ENCODE results near the gene RAB3C. TPM values are rescaled to one million over a fixed set of nuclear protein-coding genes. Genes with fewer than 3 reads are reported as not detected.

Gene RAB3C
- total RNA-seq, 1 donor from 2014 or later: 0.59 TPM

DNA sequence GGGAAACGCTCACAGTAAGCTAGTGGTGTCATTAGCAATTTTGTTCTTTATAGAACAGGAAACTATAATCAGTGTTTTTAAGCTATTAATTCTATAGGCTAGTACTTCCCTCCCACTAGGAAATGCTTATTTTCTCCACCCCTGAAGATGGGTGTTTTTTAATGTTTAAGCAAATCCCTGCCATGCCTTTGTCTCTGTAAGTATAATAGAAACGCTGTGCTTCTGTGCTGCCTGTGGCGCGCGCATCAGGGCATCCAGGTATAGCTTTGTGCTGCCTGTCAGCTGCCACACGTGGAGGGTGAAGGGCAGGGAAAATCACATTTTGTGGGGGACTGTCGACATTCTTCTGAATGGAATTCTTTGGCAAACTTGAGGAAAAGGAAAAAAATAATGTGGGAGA lies 217.5 kb downstream of the RAB3C start:
- intact Hi-C loops (cut with DNase I): no loop called here
- no peak for DNase-seq (ENCODE audit: low spot score)

DNA sequence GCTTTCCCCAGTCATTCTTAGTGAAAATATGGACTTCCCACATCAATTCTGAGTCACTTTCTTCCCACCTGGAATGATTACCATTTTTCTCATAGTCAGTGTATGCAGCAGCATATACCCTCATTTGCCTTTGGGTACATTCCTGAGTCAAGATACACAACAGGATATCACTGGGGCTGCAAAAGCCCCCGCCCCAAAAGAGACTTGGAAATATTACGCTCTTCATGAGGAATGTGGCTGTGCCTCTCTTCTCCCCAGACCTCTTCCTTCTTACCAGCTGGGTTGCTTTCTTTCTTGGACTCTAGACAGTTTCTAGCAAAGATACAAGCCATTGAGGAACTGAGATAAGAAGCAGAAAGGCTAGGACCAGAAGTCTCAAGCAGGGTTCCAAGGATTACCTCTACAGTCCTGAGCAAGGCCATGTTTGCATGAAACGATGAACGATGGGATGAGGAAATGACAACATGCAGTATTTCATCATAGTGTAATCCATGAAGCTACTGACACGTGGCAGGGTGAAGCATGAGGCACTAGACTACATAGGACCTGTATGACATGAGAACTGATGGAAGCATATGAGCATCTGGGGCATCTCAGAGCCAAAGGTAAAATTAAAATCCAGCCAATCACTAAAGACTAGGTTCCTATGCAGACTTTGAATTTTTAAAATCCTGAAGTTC lies 218.1 kb downstream of the RAB3C start:
- intact Hi-C loops (cut with DNase I): no loop called here
- no peak for DNase-seq (ENCODE audit: low spot score)

DNA sequence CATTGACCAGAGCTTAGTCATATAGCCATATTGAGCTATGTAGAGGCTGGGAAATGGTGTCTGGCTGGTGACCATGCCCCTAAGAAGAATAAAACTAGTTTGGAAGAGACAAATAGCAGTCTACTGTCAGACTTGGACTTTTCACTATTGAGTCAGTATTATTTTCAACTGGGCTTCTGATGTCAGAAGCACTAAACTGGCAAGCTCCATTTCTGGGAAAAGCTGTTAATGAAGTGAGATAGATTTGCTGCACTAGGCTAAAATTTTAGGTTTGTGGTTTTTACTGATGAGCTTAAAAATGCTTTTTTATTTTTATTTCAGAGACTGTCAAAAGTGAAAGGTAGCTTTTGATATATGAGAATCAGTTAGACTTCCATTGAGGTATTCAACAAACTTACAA lies 220.2 kb downstream of the RAB3C start:
- intact Hi-C loops (cut with DNase I): no loop called here
- DNase-seq (ENCODE audit: low spot score): no peak

DNA sequence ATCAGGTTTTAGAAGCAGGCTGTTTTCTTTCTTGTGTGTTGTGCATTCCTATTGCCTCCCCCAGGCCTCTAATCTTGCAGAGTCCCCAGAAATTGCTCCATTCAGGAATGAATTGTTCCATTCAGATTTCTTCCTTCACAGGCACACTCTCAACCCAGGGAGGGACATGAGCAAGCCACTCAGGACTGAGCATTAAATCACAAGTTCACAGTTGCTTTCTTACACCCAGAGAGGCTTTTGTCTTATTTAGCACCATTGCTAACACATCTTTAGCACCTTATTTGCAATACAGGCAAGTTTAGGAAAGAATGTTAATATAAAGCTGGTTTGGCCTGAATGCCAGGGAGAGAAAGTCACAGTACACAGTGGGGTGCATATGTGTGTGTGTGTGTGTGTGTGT lies 221.4 kb downstream of the RAB3C start:
- intact Hi-C loops (cut with DNase I): no loop called here
- DNase-seq (ENCODE audit: low spot score): no peak

GRCh38 chr5:58810086-58810485 lies 227.2 kb downstream of the RAB3C start:
- DNase-seq (ENCODE audit: low spot score): no peak
- intact Hi-C loops (cut with DNase I): loop anchor here (10.0 kb wide), 1 partner anchor 315 kb away; the partner anchor contains the start of gene GAPT

- intact Hi-C loops (cut with DNase I): loop anchor here (10.0 kb wide), 1 partner anchor 319 kb away; the partner anchor contains the start of gene GAPT
- DNase-seq (ENCODE audit: low spot score): no peak
Observed at GRCh38 chr5:58813855-58814254, 231.0 kb downstream of the RAB3C start.

- DNase-seq (ENCODE audit: low spot score): no peak
- intact Hi-C loops (cut with DNase I): loop anchor here (10.0 kb wide), 1 partner anchor 321 kb away; the partner anchor contains the start of gene GAPT
Observed at GRCh38 chr5:58816181-58816731, 233.4 kb downstream of the RAB3C start.

GRCh38 chr5:58818465-58818864 lies 235.6 kb downstream of the RAB3C start:
- intact Hi-C loops (cut with DNase I): loop anchor here (10.0 kb wide), 1 partner anchor 324 kb away; the partner anchor contains the start of gene GAPT

DNA sequence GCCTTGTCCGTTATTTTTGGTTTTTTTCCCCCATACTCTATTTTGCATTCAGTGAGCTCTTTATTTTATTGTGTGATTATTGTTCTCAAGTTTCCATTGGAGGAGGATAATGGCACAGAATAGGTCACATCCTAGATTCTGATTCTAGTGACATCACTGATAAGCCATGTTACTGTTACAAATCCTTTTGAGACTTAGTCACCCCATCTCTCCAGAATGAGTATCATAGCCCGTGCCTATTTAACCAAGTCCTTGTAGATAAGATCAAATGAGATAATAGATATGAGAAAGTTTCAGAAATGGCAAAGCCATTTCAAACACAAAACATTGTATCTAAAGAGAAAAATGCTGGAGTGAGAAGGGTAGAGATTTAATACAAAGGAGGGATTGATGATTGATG lies 242.6 kb downstream of the RAB3C start:
- intact Hi-C loops (cut with DNase I): no loop called here

More at GRCh38 chr5:58818465-58818864, 235.6 kb downstream of the RAB3C start:
- DNase-seq (ENCODE audit: low spot score): no peak

DNA sequence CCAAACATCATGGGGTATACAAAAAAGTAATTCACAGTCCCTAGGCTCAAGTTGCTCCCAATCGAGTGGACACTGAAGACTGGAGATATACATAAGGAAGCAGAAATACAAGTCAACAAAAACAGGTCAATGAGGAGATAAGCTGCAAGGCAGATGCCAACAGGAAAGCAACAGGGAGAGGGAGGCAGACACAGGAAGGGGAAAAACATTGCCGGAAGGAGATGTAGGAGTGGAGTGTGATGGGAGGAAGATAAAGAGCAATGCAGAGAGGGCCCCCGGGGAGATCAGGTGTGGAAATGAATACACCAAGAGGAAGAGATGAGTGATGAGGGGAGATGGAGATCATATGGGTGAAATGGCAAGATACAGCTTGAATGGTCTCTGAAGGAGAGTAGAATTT lies 243.0 kb downstream of the RAB3C start:
- DNase-seq (ENCODE audit: low spot score): no peak
- intact Hi-C loops (cut with DNase I): no loop called here

More for the DNA sequence above, 242.6 kb downstream of the RAB3C start:
- no peak for DNase-seq (ENCODE audit: low spot score)

DNA sequence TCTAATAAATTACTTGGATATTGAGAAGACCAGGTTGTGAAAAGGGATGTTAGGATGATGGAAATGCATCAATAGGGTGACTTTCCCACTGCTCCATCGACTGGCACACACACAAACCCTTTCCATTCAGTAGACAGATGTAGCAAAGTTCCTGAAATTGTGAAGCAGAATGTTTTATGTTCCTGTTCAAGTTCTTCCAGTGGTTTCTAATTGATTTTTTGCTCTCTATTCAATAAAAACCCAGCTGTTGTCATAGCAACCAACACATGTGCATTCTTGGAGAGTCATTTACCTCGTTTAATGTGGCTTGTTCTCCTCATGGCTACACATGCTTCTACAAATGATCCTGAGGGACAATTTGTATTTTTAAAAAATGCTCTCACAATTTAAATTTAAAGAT lies 244.6 kb downstream of the RAB3C start:
- intact Hi-C loops (cut with DNase I): no loop called here
- no peak for DNase-seq (ENCODE audit: low spot score)

DNA sequence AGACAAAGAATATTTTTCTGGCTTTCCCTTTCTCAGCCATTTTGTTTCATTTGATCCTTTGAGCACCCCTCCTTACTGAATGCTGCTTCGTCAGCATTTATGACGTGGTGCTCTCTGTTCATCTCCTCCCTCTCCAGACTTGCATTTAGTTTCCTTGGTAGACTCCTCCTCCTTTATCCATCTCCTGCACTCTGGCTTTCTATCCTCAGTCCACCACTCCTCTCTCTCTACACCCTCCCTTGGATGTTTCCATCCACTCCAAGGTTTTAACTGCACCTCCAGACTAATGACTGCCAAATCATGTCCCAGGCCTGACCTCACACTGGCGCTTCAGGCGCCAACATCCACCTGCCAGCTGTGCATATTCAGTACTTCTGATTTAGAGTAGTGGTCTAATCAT lies 245.4 kb downstream of the RAB3C start:
- intact Hi-C loops (cut with DNase I): no loop called here
- DNase-seq (ENCODE audit: low spot score): no peak

DNA sequence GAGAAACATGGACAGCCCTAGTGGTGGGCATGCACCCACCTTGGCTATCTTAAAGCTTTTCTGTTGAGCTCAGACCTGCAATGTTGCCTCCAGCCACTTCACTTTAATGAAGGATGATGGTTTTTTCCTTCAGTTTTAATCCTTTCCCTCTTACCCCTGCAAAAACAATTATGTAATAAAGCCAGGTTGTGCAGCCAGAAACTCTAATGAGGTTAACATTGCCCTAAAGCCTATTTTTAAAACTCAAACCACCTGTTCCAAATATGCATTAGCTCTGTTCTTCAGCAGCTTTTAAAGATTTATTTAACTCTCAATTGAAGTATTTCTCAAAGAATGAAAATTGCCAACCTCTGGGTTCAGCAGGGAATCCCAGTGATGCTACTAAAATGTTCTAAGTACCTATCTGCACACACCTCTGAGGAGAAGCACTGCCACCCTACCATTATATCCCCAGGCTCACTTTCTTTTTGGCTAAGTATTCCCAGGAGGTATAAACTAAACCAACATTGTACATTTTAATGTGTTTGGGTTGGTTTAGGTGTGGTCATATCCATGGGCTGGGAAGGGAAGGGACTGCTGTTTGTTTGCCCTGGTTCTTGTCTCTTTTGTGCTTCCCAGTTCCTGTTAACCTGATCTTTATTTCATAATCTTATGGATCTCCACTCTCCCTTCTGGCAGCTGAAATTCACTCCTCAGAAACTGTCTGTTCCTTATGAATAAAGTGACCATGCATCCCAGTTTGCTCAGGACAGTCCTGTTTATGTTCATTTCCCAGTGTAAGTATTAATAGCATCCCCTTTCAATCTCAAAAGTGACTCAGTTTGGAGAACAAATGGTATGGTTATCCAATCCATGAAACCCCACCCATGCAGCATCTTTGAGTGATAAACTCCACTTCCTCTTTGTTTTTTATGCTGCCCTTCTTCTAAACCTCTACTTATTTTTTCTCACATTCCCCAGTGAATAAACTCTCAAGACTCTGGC lies 251.7 kb downstream of the RAB3C start:
- no peak for DNase-seq (ENCODE audit: low spot score)
- intact Hi-C loops (cut with DNase I): no loop called here

GRCh38 chr5:58836351-58836750 lies 253.5 kb downstream of the RAB3C start:
- intact Hi-C loops (cut with DNase I): no loop called here
- DNase-seq (ENCODE audit: low spot score): no peak

DNA sequence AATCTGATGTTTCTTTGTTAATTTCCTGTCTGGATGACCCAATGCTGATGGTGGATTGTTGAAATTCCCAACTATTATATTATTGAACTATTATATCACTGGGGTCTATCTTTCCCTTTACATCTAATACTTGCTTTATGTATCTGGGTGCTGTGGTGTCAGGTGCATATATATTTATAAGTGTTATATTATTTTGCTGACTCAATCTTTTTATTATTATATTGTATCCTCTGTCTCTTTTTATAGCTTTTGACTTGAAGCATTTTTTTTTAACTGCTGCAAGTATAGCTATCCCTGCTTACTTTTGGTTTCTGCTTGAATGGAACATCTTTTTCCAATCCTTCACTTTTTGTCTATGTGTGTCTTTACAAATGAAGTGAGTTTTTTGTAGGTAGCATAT lies 255.9 kb downstream of the RAB3C start:
- no peak for DNase-seq (ENCODE audit: low spot score)
- intact Hi-C loops (cut with DNase I): no loop called here

- intact Hi-C loops (cut with DNase I): no loop called here
- no peak for DNase-seq (ENCODE audit: low spot score)
Observed at GRCh38 chr5:58842852-58843251, 260.0 kb downstream of the RAB3C start.

DNA sequence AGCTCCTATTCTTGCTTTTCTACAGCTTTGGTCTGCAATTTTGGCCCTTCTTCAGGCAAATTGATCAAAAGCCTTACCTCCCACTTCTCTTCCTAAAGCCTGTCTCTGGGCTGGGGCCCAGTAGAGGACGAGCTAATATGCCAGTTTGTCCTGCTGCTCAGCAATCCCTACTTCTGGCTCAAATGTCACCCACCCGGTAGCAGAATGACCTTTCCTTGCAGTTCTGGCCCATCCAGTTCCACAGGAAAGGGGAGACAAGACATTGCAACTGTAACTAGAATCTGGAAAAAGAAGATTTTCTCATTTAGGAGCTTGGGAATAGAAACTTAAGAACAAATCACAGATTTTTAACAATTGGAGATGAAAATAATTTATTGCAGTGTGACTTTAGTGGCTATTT lies 261.5 kb downstream of the RAB3C start:
- intact Hi-C loops (cut with DNase I): no loop called here
- no peak for DNase-seq (ENCODE audit: low spot score)

DNA sequence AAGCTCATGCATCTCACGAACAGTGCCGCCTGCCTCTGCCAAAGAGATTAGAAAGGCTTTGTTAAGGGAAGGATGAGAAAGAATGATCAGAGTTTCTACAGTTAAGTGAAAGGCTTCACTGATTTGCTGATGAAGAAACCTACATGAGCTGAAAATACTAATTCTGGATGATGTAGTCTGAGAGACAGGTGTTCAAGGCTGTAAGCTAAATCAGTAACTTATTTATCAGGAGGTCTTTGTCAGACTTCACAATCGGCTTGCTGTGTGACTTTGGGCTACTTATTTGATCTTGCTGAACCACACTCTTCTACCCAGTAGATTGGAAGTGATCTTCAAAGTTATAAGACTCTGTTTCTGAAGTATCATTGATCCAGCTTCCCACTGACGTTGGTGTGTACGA lies 264.2 kb downstream of the RAB3C start:
- no peak for DNase-seq (ENCODE audit: low spot score)
- intact Hi-C loops (cut with DNase I): no loop called here

DNA sequence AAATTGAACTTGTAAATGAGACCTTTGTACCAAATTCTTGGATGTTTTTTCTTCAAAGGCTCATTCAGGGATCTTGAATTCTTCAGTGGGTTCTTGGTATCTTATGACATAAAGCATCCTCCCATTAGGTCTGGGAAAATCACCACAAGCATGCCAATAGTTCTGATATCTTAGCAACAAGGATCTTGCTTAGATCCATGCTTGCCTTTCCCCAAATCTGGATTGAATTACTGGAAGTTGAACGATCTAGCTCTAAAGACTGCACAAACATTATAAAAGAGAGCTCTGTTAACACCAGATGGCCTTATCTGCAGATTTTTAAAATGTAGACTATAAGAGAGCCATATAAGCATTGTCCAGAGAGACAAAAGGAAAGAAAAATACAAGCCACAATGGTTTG lies 266.3 kb downstream of the RAB3C start:
- no peak for DNase-seq (ENCODE audit: low spot score)
- intact Hi-C loops (cut with DNase I): loop anchor here (2.0 kb wide), 1 partner anchor 350 kb away; no protein-coding TSS in a partner anchor
